ENCODE data around the gene SPINK9.
A peak's percentile ranks its signal among the peaks of the same experiment; 100 is the strongest.

Gene SPINK9

DNA sequence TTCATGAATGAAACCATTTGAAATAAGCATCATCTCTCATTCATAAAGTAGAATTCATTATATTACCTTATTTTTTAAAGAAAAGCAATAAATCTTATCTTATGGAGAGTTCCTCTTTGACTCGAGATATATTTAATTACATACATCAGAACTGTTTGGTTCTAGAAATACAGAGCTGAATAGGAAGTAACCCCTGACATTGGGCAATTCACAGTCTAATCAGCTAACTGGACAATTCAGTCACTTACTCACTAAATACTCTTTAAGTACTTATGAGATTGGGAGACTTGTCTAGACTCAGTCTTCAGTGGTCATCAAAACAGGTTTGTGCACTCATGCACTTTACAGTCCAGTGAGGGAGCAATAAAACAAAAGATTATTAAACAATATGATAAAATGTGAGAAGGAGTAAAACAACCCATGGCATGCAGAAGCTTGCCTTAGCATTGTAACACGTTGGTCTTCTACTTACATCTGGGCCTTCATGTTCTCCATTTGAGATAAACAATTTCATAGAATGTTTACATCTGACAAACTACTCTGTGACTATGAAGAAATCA lies 36.9 kb downstream of the SPINK9 start:
- no peak for DNase-seq

DNA sequence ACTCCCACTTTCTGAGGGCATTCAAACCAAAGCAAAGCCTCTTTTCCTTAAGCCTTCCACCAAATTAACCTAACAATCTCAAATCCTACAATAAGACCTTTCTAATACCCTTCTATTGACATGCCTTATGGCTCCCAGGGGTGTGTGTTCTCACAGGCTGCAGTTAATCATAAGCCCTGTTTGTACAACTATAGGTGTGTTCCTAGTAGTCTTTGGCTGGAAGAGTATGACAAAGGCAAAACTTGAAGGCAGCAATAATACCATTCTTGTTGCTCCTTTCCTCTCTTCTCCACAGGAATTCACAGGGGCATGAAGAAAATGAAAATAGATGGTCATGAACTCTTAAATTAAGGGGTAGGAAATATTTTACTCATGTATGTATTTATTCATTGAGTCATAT lies 37.5 kb downstream of the SPINK9 start:
- no peak for DNase-seq

DNA sequence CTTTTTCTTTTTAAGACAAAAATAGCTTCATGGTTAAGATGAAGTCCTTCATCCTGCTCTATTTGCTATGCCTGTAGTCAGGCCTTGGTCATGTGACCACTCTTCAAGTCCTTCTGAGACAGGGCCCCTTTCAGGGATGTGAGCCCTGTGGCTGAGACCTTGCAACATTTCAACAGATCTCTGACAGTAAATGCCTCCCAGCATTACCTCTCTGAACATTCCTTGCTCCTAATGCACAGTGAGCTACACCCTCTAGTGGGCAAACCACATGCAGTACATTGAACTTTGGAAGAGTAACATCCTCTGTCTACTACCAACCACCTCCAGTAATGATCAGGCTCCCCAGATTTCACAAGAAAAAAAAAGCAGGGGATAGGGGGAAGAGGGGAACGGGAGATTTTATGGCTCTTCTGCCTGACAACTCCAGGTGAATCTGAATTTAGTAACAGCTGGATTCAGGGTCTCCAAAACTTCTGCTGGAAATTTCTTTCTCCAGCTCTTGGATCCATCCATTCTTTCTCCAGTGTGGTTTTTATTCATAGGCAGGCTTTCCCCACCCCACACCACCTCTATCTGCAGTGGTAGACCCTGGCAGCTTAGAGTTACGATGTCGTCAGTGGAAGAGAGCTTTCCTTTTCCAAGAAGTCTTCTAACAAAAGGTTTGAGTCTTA lies 39.5 kb downstream of the SPINK9 start:
- DNase-seq, result no peak

DNA sequence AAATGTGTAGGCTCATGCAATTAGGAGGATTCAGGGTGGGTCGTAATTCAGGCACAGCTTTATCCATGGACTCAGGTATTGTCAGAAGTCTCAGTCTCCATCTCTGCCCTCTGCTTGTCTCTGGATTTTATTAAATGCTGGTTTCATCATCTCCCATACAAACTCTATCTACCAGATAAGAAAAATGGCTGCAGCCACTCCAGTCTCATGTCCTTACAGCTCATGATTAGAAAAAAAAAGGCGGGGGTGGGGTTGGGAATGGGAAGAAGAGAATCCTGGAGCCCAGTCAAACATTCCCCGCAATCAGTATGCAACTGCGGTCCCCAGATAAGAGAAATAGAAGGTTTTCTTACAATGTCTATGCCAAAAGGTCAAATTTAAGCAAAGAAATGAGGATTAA lies 40.8 kb downstream of the SPINK9 start:
- DNase-seq, result no peak

DNA sequence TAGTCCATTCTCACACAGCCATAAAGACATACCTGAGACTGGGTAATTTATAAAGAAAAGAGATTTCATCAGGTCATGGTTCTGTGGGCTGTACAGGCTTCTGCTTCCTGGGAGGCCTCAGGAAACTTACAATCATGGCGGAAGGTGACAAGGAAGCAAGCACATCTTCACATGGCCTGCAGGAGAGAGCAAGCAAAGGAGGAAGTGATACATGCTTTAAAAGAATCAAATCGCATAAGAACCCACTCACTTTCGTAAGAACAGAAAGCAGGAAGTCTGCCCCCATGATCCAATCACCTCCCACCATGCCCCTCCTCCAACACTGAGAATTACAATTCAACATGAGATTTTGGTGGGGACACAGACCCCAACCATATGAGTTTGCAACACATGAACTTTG lies 43.3 kb downstream of the SPINK9 start:
- no peak for DNase-seq

DNA sequence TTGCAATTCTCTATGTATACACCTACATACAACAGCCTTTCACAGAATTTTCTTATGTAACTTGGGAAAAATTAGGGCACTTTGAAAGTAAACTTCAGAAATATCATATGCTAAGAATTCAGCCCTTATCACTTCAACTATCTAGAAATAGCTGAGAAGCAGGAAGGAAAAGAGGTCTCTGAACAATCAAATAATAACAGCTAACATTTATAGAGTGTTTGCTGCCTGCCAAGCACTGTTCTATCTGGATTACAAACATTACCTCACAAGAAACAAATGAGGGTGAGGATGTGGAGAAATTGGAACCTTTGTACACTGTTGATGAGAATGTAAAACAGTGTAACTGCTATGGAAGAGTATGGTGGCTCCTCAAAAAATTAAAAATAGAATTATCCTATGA lies 44.0 kb downstream of the SPINK9 start:
- DNase-seq, result no peak

DNA sequence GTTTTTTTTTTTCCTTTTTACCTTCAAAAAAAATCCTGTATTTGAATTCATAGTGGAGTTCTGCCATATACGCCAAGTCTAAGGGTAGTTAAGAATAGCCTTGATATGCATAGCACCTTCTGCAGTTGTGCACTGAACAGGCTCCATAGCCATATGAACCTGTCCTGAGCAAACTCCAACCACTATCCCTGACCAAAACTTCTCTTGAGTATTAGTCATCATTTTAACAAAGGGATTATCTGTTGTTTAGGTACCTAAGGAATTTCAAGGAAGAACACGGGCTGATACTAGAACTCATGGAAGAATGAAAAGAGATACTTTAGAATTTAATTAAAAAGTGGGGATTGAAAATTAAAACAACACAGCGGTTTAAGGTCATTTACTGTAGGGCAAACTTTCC lies 46.5 kb downstream of the SPINK9 start:
- DNase-seq, result no peak

DNA sequence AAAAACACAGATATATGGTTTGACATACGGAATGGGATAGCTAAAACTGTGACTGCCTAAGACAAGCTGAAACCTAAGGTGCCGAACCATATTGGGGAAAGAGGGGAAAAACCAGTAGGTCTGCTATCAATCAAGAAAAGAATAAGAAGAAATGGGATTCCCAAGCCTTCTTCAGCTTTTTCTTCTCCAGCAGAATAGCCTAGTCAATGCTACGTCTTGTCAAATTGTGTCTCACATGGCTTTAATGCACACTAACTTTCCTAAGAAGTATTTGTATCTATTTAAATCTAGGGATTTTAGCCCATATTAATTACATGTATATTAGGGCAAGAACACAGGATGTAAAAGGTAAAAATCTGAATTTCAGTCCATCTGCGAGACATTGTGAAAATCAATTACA lies 47.6 kb downstream of the SPINK9 start:
- DNase-seq, result no peak

DNA sequence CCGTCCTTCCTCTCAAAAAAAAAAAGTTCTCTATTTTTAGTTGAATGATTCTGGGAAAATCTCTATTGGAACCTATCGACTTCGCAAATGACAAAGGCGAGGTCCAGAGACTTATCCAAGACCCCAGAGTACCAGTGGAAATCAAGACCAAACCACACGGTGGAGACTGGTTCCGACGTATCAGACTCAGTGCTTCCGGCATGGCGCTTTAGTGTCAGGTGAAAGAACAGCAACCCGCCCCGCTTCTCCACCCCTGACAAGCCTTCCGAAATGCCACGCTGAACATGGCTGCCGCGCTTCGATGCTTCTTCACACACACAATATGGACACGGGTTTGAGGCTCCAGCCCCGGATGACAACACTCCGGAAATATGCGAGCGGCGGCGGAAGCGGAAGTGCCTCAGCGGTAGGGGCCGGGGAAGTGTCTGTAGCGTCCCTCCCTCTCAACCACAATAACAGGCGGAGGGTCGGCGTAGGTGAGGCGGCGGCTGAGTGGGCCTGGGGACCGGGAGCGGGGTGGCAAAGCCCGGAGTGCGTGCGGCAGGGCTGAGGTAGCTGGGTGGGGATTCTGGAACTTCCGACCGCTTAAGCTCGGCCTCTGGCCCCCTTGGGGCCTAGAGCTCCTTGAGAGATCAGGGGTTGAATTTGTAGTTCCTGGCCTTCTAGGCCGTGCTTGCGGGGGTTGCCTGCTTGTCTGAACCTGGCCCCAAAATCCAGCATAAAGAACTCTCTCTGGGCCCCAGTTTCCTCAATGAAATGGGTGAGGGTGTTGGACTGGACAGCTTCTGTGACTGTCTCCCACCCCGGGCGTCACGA lies 48.4 kb downstream of the SPINK9 start, which contains the start of gene FBXO38:
Gene FBXO38, plus strand, starts transcription at position 395 of the 816 bp plus-strand sequence. CDS start 10,819 bp downstream, outside the sequence.
- DNase-seq, result peak; percentile 91

DNA sequence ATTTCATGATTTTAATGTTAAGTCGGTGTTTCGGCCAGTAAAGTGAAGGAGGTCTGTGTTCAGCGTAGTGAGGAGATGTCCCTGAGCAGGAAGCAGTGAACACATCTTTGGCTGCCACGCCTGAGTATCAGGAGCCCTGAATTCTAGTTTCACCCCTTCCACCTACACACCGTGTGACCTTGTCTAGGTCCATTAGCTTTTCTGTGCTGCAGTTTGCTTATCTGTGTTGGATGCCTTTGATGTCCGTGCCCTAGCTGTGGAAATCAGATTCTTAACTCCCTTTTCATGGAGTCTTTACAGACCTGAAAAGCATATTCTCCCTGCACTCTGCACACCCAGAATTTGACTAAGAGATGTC lies 49.0 kb downstream of the SPINK9 start:
- no peak for DNase-seq

DNA sequence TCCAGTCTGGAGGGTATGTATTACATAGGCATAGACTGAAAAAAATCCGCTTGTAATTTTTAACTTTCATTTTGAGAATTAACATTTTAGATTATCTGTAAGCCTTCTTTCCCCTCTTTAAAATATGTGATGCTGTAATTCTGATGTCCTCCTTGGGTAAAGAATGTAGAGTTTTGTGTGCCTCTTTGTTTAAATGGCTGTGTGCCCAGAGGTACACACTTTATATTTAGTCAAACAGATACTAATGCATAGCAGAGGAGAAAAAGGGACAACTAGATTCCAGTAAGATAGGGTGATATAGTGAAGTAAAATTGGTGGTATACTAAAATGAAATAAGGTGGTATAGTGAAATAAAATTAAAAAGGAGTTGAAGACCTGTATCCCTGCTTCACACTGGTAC lies 49.7 kb downstream of the SPINK9 start:
- DNase-seq, result no peak

DNA sequence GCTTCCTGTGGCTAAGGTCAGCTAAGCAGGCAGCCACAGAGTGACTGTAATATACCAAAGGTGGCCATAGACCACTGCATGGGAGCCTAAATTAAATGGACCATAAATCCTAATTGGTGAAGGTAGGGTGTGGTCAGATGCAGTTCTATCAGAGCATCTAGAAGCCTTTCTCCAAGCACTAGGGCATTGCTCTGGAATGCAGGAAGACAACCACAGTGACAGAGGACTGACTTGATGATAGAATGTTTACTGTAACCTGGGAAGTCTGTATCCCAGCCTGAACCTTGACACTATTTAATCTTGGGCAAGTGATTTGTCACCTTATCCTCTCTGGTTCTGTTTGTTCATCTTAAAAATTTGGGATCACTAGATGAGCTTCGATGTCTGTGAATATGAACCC lies 50.7 kb downstream of the SPINK9 start:
- no peak for DNase-seq

DNA sequence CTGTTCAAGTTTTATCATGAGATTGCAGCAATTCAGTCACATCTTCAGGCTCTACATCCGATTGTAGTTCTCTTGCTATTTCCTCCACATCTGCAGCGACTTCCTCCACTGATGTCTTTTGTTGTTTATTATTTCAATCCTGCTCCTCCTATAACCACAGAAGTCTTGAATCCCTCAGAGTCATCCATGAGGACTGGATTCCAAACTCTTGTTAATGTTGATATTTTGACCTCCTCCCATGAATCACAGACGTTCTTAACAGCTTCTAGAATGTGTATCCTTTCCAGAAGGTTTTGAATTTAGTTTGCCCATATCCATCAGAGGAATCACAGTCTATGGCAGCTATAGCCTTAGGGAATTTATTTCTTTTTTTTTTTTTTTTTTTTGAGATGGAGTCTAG lies 52.0 kb downstream of the SPINK9 start:
- no peak for DNase-seq

DNA sequence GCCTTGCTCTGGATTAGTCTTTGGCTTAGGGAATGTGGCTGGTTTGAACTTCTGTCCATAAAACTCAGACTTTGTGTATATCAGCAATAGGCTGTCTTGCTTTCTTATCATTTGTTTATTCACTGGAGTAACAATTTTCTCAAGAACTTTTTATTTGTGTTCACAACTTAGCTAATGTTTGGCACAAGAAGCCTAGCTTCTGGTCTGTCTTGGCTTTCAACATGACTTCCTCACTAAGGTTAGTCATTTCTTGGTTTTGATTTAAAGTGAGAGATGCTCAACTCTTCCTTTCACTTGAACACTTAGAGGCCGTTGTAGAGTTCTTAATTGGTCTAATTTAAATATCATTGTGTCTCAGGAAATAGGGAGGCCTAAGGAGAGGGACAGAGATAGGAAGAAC lies 53.3 kb downstream of the SPINK9 start:
- no peak for DNase-seq
